ENCODE measurements around the gene ARNT2.
"Not testable (repeated sequence)": the region's sequence is repeated elsewhere in the genome, so short reads cannot be mapped to it uniquely, and the experiment has no call there.

The ARNT2 gene

GRCh38 chr15:80379693-80380092, 24.5 kb upstream of the ARNT2 start:
- DNase-seq (ENCODE audit: low read depth) = no peak
- H3K4me3 ChIP-seq (ENCODE audit: low read depth, low read length) = no peak overlapping the region
- TF ChIP-seq CTCF (IDR thresholded peaks at IDR 0.05; ENCODE audit: control insufficient read depth, extremely low read depth, insufficient read depth) = no peak

- DNase-seq (ENCODE audit: low read depth) = no peak
- no peak overlapping the region for H3K4me3 ChIP-seq (ENCODE audit: low read depth, low read length)
- TF ChIP-seq CTCF (IDR thresholded peaks at IDR 0.05; ENCODE audit: control insufficient read depth, extremely low read depth, insufficient read depth) = no peak
Measured at GRCh38 chr15:80380154-80380553, 24.0 kb upstream of the ARNT2 start.

- no peak overlapping the region for H3K4me3 ChIP-seq (ENCODE audit: low read depth, low read length)
- DNase-seq (ENCODE audit: low read depth) = no peak
- TF ChIP-seq CTCF (IDR thresholded peaks at IDR 0.05; ENCODE audit: control insufficient read depth, extremely low read depth, insufficient read depth) = no peak
Measured at GRCh38 chr15:80382285-80382684, 21.9 kb upstream of the ARNT2 start.

GRCh38 chr15:80384432-80384831, 19.8 kb upstream of the ARNT2 start:
- DNase-seq (ENCODE audit: low read depth) = no peak
- TF ChIP-seq CTCF (IDR thresholded peaks at IDR 0.05; ENCODE audit: control insufficient read depth, extremely low read depth, insufficient read depth) = no peak
- H3K4me3 ChIP-seq (ENCODE audit: low read depth, low read length) = no peak overlapping the region

GRCh38 chr15:80386151-80386550, 18.0 kb upstream of the ARNT2 start:
- DNase-seq (ENCODE audit: low read depth) = no peak
- TF ChIP-seq CTCF (IDR thresholded peaks at IDR 0.05; ENCODE audit: control insufficient read depth, extremely low read depth, insufficient read depth) = no peak
- no peak overlapping the region for H3K4me3 ChIP-seq (ENCODE audit: low read depth, low read length)

- TF ChIP-seq CTCF (IDR thresholded peaks at IDR 0.05; ENCODE audit: control insufficient read depth, extremely low read depth, insufficient read depth) = no peak
- no peak overlapping the region for H3K4me3 ChIP-seq (ENCODE audit: low read depth, low read length)
- DNase-seq (ENCODE audit: low read depth) = no peak
Measured at GRCh38 chr15:80388326-80388725, 15.9 kb upstream of the ARNT2 start.

GRCh38 chr15:80389370-80389769, 14.8 kb upstream of the ARNT2 start:
- no peak overlapping the region for H3K4me3 ChIP-seq (ENCODE audit: low read depth, low read length)
- no peak for DNase-seq (ENCODE audit: low read depth)
- no peak for TF ChIP-seq CTCF (IDR thresholded peaks at IDR 0.05; ENCODE audit: control insufficient read depth, extremely low read depth, insufficient read depth)

- H3K4me3 ChIP-seq (ENCODE audit: low read depth, low read length); DNase-seq (ENCODE audit: low read depth): not testable (repeated sequence)
Measured at GRCh38 chr15:80390942-80391341, 13.2 kb upstream of the ARNT2 start.
